Measurements from ENCODE around the gene LGALS7.

DNA sequence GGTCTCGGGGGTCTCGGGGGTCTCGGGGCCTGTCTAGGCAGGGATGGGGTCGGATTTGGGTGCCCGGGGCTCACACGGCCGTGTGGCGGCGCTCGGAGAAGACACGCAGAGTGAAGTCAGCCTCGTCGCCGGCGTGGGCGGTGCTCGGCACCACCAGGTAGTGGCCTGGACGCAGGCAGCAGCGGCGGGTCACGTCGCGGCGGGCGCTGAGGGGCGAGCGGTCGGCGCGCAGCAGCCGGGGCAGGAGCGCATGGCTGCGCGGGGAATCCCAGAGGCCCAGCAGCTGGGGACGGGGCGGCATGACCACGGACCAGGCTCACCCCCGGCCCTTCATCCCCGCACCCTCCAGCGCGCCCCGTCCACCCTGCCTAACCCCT, 37.3 kb downstream of the LGALS7 start:
- TF ChIP-seq, protein P1, sequence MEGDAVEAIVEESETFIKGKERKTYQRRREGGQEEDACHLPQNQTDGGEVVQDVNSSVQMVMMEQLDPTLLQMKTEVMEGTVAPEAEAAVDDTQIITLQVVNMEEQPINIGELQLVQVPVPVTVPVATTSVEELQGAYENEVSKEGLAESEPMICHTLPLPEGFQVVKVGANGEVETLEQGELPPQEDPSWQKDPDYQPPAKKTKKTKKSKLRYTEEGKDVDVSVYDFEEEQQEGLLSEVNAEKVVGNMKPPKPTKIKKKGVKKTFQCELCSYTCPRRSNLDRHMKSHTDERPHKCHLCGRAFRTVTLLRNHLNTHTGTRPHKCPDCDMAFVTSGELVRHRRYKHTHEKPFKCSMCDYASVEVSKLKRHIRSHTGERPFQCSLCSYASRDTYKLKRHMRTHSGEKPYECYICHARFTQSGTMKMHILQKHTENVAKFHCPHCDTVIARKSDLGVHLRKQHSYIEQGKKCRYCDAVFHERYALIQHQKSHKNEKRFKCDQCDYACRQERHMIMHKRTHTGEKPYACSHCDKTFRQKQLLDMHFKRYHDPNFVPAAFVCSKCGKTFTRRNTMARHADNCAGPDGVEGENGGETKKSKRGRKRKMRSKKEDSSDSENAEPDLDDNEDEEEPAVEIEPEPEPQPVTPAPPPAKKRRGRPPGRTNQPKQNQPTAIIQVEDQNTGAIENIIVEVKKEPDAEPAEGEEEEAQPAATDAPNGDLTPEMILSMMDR (conservative IDR thresholded peaks at IDR 0.05; ENCODE audit: low read length): no peak
- TF ChIP-seq EZH2phosphoT487 (IDR thresholded peaks at IDR 0.05; ENCODE audit: borderline replicate concordance): no peak

All from Loucy (cell line).